ENCODE measurements around the gene DLG5.

DNA sequence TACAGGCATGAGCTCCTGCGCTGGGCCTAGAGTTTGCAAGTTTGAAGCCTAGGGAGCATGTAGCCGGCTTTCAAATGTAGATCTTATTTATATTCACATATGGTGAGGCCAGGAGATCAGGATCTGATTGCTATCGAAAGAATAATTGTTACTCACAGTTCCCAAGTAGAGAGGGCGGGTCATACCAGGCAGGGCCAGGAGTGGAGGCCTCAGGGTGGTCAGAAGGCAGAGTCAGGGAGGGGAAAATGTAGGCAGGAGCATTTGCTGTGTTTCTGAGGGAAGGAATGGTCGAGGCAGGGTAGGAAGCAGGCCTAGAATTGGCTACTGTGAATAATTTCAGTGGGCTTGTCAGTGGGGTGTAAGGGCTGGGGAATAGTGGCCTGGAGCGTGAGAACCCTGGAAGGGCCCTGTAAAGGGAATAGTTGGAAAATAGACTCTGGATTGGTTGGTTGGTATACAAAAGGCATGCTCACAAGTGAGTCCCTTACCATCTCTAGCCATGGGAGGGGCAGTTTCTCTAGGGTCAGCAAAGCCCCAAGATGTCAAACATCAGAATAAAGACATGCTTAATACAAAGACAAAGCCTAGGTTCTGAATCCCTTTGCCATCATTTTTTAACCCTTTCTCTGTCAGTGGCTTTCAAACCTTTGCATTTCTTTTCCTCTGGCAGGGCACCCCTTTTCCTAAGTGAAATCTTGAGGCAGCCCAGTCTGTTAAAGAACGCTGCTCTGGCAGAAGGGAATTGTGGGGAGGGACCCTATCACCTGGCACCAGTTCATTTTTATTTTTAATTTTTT is 36.0 kb upstream of the DLG5 start:
- no peak for TF ChIP-seq CTCF (IDR thresholded peaks at IDR 0.05)
- TF ChIP-seq POLR2A (IDR thresholded peaks at IDR 0.05): no peak
